NOMO-1 (cell line): Measurements from ENCODE around the gene FLYWCH1.
A peak's percentile ranks its signal among the peaks of the same experiment; 100 is the strongest.

ENCODE experiments used
- DNase-seq, 2 experiments: peaks; one replicate each; lab custom pipeline; 2025; ENCODE audit not compliant: unreplicated experiment in 2 of 2; lab: John Stamatoyannopoulos, UW

The FLYWCH1 gene

DNA sequence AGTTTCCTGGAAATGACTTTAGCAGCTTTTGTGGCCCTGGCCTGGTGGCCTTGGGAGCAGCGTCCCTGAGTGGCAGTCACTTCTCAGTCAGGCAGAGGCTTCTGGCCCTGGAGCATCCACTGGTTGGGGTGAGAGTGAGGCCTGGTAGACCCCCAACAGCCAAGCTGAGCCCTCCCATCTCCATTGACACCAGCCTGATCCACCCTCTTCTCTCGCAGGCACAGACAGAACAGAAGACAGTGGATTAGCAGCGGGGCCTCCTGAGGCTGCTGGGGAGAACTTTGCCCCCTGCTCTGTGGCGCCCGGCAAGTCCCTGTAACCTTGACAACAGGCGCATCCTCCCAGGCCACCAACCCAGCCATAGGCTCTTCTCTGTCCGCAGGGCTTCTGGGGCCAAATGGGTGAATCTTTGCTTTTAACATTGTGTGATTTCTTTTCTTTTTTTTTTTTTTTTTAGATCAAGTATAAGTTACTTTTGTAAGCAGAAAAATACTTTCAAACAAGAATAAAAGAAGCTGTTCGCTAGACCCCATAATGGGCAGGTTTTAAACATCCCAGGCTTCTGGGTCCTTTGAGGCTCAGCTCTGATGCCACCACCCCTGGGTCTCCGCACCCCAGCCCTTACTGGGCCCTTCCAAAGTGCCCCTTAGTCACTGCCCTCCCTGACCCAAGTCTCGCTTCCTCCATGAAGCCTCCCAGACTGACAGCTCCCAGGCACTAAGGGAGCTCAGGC, 12.7 kb upstream of the FLYWCH1 start:
- DNase-seq, result no peak

- no peak for DNase-seq
These were observed 12.1 kb upstream of the FLYWCH1 start for GRCh38 chr16:2899564-2900072.

DNA sequence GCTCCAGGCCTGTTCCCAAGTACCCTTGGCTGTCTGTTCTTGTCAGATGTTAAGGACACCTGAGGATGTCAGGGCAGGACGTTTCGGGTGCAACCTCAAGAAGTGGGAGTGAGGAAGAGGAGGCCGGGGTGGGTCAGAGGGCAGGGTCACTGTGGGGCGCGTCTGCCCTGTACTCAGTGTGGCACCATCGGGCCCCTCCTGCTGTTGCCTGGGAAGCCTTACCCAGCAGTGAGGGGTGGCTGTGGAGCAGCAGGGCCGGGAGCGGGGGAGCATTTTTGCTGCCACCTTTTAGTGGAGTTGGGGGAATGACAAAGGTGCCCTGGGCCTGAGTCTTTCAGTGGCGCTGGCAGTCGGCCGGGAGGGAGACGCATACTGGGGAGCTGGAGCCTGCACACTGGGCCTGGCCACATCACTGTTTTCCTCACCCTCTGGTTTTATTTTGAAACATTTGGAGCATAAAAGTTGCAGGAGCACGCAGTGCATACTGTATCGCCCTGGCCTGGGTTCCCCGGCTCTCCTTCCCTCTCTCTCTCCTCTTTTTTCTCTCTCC, 11.1 kb upstream of the FLYWCH1 start:
- no peak for DNase-seq

DNA sequence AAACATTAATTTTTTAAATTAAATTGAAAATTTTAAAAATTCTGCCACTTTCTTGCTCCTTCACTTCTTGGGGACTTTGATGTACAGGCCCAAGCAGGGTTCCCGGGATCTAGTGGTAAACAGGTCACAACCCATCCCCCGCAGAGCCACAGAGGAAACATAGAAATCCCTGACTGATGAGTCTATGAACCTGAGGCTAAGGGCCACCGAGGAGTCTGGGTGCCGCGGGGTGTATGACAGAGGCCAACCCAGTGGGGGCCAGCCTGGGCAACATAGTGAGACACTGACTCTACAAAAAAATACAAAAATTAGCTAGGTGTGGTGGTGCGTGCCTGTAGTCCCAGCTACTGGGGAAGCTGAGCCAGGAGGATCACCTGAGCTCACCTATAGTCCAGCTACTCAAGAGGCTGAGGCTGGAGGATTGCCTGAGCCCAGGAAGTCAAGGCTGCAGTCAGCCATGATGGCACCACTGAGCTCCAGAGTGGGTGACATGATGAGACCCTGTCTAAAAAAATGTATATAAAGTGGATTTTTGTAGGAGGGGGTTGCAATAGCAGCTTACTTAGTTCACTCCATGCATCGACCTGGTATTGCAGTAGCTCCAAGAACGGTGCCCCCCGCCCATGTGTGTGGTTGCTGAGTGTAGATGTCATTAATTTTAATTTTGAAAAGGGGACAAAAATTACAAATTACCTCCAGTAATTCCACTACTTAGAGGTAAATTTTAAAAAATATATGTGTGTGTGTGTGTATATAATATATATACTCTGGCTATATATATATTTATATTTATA, 9.2 kb upstream of the FLYWCH1 start:
- DNase-seq, result no peak

DNA sequence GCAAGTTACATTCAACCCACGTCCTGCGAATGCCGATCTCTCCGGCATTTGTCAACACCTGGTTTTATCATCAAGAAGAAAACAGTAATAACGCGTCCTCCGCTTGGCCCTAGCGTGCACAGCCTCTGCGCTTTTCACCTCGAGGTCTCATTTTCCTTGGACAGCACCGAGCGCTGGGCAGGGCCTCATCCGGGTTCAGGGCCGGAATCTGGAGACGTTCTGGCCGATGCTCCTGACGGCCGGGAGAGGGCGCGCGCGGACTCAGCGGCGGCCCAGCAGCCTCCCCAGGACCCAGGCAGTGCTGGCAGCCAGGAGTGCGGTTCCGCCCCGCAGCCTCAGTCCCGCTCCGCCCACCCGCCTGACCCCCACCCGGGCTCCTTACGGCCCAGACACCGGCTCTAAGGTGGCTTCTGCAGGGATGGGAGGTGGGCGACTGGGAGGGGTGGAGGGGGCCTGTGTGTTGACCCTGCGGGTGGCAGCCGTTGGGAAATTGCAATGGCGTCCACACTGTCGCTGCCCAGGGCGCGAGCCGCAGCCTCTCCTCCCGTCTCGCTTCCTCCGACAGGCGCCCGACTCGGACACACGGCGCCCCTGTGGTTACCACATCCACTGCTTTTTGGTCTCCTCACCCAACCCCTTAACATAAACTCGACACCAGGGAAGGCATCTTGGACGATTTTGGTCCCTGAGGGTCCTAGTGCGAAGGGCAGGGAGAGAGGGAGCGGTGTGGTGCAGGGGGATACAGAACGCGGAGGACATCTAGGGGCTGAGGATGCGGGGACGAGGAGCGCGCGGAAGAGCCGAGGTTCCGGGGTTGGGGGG, 7.4 kb upstream of the FLYWCH1 start:
- peak; percentile 86 to 95 for DNase-seq

DNA sequence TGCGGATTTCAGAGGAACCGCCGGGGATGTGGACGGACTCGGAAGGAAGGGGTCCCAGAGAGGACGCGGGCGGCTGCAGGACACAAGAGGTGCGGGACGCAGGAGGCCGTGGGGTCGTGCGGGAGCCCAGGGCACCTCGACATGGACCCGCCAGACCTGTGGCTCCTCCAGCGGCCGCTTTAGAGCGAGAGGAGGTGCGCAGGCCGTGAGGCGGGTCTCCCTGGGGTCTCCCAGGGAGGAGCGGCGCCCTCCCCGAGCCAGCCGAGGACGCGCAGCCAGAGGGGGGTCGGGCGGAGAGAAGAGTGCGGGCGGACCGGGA, 6.8 kb upstream of the FLYWCH1 start:
- DNase-seq, result no peak

DNA sequence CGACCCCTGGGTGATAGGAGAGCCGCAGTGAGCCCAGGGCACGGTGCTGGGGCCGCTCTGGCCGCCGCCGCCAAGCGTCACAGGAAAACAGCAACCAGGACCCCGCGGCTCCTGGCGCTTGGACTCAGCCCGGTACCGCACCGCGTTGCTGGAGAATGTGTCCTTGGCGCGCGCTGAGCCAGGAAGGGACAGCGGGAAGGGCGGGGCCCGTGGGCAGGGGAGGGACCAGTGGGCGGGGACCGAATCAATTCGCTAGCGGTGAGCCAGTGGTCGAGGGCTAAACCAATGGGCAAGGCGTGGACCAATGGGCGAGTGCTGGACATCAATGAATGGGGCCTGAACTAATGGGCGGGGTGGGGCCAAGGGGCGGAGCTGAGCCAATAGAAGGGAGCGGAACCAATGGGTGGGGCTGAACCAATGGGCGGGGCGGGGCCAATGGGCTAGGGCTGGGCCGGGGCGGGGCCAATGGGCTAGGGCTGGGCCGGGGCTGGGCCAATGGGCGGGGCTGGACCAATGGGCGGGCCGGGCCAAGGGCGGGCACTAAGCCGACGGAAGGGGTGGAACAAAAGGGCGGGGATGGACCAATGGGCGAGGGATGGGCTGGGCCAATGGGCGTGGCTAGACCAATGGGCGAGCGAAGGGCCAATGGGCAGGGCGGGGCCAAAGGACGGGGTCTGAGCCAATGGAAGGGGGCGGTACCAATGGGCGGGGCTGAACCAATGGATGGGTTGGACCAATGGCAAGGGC, 6.3 kb upstream of the FLYWCH1 start:
- peak; percentile 96 for DNase-seq

- no peak for DNase-seq
These were observed 5.7 kb upstream of the FLYWCH1 start for GRCh38 chr16:2905988-2906387.

- peak in 1 of 2 experiments; percentile 48 for DNase-seq
These were observed 4.5 kb upstream of the FLYWCH1 start for GRCh38 chr16:2907084-2907753.

DNA sequence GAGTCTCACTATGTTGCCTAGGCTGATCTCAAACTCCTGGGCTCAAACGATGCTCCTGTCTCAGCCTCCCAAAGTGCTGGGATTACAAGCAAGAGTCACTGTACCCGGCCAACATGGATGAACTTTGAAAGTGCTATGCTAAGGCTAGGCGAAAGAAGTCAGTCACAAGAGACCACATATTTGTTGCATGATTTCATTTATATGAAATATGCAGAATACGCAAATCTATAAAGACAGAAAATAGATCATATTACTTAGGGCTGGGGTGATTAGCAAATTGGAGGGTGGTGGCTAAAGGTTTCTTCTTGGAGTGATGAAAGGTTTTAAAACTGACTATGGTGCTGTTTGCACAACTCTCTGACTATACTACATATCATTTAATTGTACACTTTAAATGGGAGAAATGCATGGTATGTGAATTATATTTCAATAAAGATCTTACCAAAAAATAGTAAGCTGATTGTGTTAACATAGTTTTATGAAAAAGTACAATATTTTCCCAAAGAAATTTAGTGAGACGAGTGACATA, 1.2 kb upstream of the FLYWCH1 start:
- peak in 1 of 2 experiments; percentile 34 for DNase-seq

DNA sequence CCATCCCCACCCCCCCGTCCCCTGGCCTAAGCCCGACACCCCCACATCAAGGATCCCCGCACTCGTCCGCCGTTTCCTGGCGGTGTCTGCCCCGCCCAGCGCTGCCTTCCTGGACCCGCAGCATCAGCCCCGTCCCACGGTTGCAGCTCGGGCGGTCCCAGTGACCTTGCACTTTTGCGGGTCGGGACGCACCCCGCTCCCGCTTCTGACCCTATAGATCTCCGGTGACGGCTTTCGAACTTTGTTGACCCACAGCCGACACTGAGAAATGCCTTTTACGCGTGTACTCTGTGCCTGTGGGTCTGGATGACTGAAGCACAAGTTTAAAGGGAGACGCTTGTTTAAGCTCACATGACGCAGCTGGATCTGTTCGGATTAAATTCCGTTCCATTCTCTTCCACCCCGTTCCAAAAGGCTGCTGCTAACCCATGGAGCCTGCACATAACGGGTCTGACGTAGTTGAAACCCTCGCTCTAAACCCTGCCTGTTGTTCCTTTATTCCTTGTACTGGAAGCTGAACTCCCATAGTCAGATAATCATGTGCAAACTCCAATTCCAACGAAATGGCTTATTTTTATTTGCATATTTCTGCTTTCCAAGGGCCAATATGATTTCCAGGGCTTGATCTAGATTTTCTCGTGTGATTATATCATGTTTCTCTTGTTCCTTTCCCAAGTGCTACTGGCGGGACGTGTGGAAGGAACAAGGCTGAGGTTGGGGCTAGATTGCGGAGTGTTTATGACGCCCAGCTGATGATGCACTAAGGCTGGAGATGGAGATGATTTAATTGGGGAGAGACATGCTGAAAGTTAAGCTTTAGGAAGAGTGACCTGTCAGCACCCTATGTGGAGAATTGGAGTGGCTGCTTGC, 834 bp downstream of the FLYWCH1 start:
- no peak for DNase-seq

- DNase-seq, result no peak
These were observed 1.9 kb downstream of the FLYWCH1 start for GRCh38 chr16:2913603-2914002.

DNA sequence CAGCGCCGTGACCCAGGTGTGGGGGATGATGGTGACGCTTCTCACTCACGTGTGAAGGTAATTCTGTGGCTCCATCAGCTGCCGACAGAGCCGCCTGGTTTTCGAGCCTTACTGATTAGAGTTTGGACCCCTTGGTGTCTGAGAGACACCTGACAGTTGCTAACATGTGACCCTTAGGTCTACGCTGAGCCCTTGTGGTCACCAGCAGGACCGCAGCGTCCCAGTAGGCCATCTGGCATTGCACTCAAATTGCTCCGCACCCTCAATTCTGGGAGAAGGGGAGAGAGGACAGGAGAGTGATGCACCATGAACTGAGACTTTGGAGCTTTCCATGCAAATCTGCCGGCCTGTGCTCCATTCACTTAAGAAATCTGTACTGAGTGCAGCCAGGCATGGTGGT, 2.5 kb downstream of the FLYWCH1 start:
- no peak for DNase-seq

GRCh38 chr16:2915196-2915929, 3.6 kb downstream of the FLYWCH1 start:
- peak in 1 of 2 experiments; percentile 14 for DNase-seq

DNA sequence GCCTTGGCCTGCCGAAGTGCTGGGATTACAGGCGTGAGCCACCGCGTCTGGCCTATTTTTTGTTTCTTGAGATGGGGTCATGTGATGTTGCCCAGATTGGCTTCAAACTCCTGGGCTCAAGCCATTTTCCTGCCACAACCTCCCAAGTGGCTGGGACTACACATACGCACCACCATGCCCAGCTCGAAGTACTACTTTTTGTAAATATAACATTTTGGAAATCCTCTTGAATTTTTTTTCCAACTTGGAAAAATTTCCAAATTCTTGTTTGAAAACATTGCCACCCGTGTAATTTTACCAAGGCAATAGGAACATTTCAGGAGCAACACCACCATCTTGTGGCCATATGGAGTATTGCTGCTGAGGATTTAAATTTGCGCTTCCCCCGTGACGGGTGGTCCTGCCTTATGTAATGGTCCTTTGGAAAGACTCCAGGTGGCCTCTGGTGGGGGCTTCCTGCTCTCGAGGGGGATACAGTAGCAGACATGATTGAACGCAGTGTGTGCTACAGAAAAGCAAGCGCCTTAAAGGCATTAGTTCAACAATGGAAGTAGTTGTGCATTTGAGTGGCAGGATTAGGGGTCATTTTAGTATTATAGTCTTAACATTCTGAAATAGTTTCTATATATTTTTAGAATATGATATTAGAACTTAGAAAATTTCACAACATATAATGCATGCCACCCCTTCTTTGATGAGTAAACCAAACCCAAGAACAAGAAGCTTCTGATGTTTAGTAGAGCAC, 8.0 kb downstream of the FLYWCH1 start:
- peak in 1 of 2 experiments; percentile 41 for DNase-seq

DNA sequence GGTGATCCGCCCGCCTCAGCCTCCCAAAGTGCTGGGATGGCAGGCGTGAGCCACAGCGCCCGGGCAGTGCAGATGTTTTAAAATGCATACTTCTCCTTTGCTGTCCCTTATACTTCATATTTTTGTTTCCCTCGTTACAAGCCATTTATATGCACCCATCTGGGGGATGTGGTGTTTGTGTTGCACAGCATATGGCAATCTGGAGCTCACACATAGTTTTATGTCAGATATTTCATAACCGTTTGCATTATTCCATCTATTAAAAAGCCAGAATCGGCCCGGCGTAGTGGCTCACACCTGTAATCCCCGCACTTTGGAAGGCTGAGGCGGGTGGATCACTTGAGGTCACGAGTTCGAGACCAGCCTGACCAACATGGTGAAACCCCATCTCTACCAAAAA, 11.8 kb downstream of the FLYWCH1 start:
- no peak for DNase-seq
